ENCODE measurements around the gene TOX3. TPM values are rescaled to one million over a fixed set of nuclear protein-coding genes. Genes with fewer than 3 reads are reported as not detected.

TOX3 gene
- total RNA-seq, 1 experiment from 2014 or later = 20.2 TPM

GRCh38 chr16:52592778-52593177 lies 45.8 kb upstream of the TOX3 start (continued):
- TF ChIP-seq ZNF317 (CRISPR knock-in tag; IDR thresholded peaks at IDR 0.05; ENCODE audit: borderline replicate concordance, low read depth) (no peak), MYBL2 (CRISPR knock-in tag; IDR thresholded peaks at IDR 0.05) (no peak), OVOL2 (CRISPR knock-in tag; IDR thresholded peaks at IDR 0.05; ENCODE audit: borderline replicate concordance) (no peak)

- ATAC-seq = no peak
- DNase-seq (ENCODE audit: low spot score) = no peak
- no peaks in the 10 kb centered on the region for H3K9me3 Mint-ChIP-seq
- H3K27me3 Mint-ChIP-seq (ENCODE audit: low read depth) = no peaks in the 10 kb centered on the region
- POLR2A ChIA-PET = no interaction called here
- TF ChIP-seq ESRRA (CRISPR knock-in tag; IDR thresholded peaks at IDR 0.05; ENCODE audit: borderline replicate concordance) = no peak
- no peak for TF ChIP-seq ZNF671 (CRISPR knock-in tag; IDR thresholded peaks at IDR 0.05)
- TF ChIP-seq FOXP1 (CRISPR knock-in tag; IDR thresholded peaks at IDR 0.05; ENCODE audit: borderline replicate concordance) = no peak
- TF ChIP-seq NR1H2 (CRISPR knock-in tag; IDR thresholded peaks at IDR 0.05) = no peak
- TF ChIP-seq TP53 (CRISPR knock-in tag; IDR thresholded peaks at IDR 0.05) = no peak
- no peak for TF ChIP-seq ZNF219 (CRISPR knock-in tag; IDR thresholded peaks at IDR 0.05; ENCODE audit: borderline replicate concordance)
- TF ChIP-seq TEAD4 (CRISPR knock-in tag; IDR thresholded peaks at IDR 0.05) = no peak
- TF ChIP-seq SMAD4 (CRISPR knock-in tag; IDR thresholded peaks at IDR 0.05) = no peak
- no peak for TF ChIP-seq NFATC4 (CRISPR knock-in tag; IDR thresholded peaks at IDR 0.05)
- TF ChIP-seq CTCF (IDR thresholded peaks at IDR 0.05) = no peak
- no peak for TF ChIP-seq PRDM15 (CRISPR knock-in tag; IDR thresholded peaks at IDR 0.05)
- H3K27ac Mint-ChIP-seq = no peak overlapping the region
- H3K36me3 Mint-ChIP-seq = no peaks in the 10 kb centered on the region
- no peak overlapping the region for H3K4me3 Mint-ChIP-seq
- no peaks in the 10 kb centered on the region for H3K4me1 Mint-ChIP-seq
- CTCF ChIA-PET = no interaction called here
Measured at GRCh38 chr16:52591934-52592592, 45.1 kb upstream of the TOX3 start.

- Mint-ChIP-seq H3K9me3 (no peaks in the 10 kb centered on the region), H3K36me3 (no peaks in the 10 kb centered on the region), H3K27me3 (ENCODE audit: low read depth) (no peaks in the 10 kb centered on the region), H3K4me1 (no peaks in the 10 kb centered on the region), H3K27ac (no peak overlapping the region), H3K4me3 (no peak overlapping the region)
- POLR2A ChIA-PET = no interaction called here
- ATAC-seq = no peak
- CTCF ChIA-PET = no interaction called here
- no peak for DNase-seq (ENCODE audit: low spot score)
- TF ChIP-seq E2F5 (CRISPR knock-in tag; IDR thresholded peaks at IDR 0.05) (no peak), OVOL2 (CRISPR knock-in tag; IDR thresholded peaks at IDR 0.05; ENCODE audit: borderline replicate concordance) (no peak), CTCF (IDR thresholded peaks at IDR 0.05) (no peak), ESRRA (CRISPR knock-in tag; IDR thresholded peaks at IDR 0.05; ENCODE audit: borderline replicate concordance) (no peak), NR3C1 (CRISPR knock-in tag; conservative IDR thresholded peaks at IDR 0.05; ENCODE audit: low read depth) (no peak), CDX4 (CRISPR knock-in tag; IDR thresholded peaks at IDR 0.05; ENCODE audit: borderline replicate concordance) (no peak), ZMAT4 (CRISPR knock-in tag; IDR thresholded peaks at IDR 0.05) (no peak), NR2C2 (CRISPR knock-in tag; IDR thresholded peaks at IDR 0.05) (no peak), SP1 (CRISPR knock-in tag; conservative IDR thresholded peaks at IDR 0.05) (no peak), RORB (CRISPR knock-in tag; IDR thresholded peaks at IDR 0.05) (no peak), FOXK1 (CRISPR knock-in tag; IDR thresholded peaks at IDR 0.05) (no peak), CREB1 (CRISPR knock-in tag; IDR thresholded peaks at IDR 0.05) (no peak), ZNF396 (CRISPR knock-in tag; IDR thresholded peaks at IDR 0.05; ENCODE audit: borderline replicate concordance) (no peak)
Measured at GRCh38 chr16:52591471-52591870, 44.5 kb upstream of the TOX3 start.

All from WTC11 (cell line).